ENCODE results near the gene WHRN.

WHRN gene

DNA sequence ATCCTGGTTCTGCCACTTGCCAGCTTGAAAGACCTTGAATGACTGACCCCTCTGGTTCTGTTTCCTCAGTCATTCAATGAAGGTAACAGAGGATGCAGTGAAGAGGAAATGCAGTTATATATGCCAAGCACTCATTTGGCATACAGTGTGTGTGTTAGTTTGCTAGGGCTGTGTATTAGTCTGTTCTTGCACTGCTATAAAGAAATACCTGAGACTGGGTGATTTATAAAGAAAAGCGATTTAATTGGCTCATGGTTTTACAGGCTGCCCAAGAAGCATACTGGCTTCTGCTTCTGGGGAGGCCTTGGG is 8.6 kb upstream of the WHRN start:
- DNase-seq (ENCODE audit: low read depth) = no peak

DNA sequence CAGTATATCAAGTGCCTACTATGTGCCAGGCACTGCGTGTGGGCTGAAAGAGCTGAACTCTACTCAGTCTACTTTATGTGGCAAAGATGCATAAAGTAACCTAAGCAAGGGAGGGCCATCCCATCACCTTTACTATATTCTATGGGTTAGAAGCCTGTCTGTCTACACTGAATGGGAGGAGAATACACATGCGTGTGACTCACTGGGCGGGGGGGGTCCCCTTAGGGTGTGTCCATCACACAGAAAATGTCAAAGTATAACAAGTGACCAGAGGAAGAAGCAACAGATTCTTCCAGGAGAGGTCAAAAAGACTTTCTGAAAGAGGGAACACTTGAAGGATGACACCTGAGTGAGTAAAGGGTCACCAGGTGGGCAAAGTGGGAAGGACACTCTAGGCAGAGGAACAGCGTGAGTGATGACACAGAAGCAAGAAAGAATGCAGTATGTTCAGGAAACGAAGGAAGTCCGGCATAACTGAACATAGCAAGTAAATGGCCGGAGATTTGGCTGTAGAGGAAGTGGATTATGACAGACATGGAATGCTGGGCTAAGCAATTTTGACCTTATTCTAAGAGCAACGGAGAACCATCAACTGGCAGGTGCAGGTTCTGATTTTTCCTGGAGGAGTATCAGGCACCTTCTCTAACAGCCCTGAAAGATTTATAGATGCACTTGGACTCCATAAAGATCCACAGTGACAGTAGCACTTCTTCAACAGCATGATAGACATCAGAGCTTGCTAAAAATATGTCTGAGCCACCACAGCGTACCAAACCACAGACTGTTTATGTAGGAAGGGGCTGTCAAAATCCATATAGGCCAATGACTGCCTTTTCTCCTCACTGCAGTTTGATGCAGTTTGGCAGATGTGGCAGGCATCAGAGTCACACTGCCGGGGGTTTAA is 8.0 kb upstream of the WHRN start:
- no peak for DNase-seq (ENCODE audit: low read depth)

DNA sequence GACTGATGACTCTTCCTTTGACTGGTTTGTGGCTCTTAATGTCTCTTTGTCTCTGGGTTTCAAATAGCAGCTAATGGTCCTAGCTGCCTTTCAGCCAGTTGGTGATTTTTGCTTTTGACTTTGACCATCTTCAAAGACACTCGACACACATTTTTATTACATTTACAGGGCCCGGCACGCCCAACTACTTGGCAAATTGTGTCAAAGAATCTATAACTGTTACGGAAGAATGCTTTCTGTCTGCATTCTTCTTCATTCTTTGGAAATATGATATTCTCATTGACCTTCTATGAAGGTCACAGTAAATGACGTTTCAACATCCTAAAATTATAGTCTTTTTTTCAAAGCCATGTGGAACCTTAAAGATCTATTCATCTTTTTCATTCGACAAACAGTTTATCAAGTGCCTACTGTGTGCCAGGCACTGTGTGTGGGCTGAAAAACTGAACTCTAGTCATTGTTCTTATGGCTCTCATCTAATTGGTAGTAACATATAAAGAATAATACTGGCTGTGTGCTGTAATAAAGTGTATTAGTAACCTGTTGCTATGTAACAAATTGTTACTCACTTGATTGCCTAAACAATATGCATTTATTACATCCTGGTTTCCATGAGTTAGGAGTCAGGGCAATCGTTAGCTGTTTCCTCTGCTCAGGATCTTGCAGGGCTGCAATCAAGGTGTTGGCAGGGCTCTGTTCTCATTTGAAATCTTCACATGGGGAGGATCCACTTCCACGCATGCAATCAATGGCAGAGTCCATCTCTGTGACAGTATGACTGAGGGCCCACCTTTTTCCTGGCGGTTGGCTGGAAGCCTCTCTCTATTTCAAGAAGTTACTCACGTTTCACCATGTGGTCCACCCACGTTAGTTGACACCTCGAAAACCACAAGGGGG is 7.0 kb upstream of the WHRN start:
- no peak for DNase-seq (ENCODE audit: low read depth)

DNA sequence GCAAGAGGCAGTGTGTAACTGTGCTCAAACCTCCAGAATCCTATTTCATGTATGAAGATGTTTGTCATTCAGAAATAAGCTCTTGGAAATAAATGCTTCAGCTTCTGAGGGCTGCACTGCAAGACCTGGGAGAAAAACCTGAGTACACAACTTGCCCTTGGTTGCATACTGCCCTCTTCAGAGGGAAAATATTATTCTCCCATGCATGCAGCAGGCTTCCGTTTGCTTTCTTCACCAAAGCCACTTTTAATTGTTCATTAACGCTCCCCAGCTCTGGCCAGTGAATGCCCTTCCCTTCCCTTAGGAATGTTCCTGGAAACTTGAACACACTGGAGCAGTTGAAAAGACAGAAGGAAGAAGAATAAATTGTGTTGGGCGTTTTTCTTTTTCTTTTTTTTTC is 2.5 kb upstream of the WHRN start:
- DNase-seq (ENCODE audit: low read depth) = no peak

DNA sequence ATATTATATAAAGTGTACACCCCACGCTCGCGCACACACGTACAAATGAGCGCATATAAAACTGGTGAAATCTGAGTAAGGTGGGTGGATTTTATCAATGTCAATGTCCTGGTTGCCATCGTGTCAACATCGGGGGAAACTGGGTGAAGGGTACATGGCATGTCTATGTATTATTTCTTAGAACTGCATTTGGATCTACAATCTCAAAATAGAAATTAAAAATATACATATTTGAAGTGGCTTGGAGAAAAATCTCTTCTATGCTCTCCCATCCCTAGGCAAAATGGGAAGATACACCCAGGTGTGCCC is 763 bp upstream of the WHRN start:
- no peak for DNase-seq (ENCODE audit: low read depth)

DNA sequence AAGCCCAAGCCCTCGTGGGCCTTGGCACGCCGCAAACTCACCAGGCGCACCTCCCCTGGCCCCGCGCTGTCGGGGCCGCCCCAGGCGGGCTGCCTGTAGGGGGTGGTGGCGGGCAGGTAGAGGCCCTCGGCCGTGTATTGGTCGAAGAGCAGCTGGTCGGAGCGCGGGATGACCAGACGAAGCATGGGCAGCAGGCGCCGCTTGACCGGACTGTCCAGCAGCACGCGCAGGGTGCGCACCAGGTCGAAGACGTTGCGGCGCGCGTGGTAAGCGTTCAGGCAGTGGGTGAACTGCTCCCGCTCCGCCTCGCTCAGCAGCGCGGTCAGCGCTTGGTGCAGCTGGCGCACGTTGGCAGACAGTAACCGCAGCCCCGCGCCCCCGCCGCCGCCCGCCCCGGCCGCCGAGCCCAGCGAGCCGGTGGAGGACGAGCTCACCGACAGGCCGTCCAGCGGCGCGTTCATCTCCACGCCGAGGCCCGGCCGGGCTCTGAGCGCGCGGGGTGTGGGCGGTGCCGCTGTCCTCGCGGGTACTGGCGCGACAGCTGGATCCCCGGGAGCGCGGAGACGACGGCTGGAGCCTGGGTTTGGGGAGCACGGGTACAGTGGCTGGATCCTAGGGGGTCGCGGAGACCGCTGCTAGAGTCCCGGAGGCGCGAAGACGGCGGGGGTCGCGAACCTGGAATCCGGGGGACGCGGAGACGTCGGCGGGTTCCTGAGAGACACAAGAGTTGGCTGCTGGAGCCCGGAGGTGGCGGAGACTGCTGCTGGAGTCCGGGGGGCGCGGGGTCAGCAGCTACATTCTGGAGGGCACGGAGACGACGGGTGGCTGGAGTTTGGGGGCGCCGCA is 709 bp downstream of the WHRN start:
- no peak for DNase-seq (ENCODE audit: low read depth)

DNA sequence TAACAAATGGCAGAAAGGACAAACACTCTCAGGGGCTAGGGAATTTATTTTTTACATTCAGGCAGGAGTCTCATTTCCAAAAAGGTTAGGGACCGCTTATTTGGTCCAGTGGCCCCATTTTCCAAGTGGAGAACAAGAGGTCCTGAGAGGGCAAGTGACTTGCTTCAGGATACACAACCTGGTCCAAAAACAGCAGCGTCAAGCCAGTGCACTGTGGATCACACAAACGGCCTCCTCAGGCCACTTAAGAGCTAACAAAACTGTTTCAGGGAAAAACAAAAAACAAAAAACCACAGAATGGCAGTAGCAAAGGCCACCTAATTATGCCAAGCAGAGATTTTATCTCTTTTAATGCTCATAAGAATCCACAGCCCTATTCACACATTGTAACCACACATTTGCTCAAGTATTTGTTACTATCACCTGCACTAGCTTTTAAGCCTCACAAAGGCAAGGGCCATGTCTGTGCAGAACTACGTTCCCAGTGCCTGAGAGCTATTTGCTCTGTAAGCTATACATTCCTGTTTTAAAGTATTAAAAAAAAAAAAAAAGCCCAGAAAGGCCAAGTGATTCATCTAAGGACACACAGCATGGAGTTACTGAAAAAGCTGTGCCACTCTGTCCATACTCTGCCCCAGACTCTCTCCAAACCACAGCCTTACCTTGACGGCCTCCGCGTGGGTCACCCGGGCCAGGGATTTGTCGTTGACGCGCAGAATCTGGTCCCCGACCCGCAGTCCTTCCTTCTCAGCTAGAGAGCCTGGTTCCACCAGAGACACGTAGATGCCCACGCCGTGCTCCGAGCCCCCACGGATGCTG is 1.5 kb downstream of the WHRN start:
- DNase-seq (ENCODE audit: low read depth) = no peak

DNA sequence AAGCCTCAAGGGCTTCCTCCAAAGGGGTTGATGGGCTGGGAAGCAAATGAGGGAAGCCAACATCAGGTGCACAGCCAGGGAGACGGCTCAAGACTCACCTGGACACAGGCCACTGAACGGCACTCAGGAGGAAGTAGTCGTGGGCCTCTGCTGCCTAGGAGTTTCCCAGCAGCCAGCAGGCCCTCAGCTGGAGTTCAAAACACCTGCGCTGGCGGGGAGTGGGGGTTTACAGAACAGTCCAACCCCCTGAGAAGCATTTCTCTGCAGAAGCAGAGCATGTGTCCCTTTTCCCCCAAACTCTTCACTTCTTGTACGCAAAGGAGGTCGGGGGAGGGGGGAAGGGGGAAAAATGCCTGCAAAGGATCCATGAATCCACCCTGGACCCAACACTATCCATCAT is 2.3 kb downstream of the WHRN start:
- DNase-seq (ENCODE audit: low read depth) = no peak

DNA sequence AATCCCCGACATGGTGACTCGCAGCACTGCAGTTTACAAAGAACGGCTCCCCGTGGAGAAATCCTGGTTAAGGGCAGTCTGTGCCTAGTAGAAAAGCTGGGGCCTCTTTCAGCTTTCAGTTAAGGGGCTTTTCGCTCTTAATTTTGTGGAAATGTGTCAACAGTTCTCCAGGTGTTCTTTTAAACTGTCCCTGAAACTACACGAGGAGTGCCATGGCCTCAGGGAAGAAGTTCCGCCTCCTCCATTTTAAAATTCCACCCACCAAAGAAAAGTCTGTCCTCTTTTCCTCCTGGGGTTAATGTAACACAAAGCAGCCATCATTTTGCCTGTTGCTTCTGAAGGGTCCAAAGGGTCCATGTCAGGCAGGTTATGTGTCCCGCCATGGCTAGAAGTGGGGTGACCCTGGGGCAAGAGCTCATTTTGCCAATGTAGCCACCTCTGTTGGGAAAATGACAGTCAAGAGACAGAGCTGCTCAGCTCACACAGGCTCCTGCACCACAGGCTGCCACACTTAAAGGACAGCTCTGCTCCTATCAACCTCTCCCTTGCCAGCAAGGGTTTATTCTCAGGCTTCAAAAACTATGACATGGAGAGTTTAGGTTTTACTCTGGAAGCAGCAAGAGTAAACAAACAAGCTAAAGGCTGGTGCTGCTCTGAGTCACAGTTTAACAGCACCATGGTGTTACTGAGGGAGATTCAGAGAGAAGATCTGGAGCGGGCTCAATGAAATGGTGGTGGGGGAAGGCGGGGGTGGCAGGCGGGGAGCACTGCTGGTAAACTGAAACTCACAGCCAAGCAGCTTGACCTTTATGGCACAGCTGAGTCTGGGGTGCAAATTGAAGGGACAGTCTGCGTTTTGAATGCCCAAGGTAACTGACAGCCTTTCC is 3.2 kb downstream of the WHRN start:
- DNase-seq (ENCODE audit: low read depth) = no peak

DNA sequence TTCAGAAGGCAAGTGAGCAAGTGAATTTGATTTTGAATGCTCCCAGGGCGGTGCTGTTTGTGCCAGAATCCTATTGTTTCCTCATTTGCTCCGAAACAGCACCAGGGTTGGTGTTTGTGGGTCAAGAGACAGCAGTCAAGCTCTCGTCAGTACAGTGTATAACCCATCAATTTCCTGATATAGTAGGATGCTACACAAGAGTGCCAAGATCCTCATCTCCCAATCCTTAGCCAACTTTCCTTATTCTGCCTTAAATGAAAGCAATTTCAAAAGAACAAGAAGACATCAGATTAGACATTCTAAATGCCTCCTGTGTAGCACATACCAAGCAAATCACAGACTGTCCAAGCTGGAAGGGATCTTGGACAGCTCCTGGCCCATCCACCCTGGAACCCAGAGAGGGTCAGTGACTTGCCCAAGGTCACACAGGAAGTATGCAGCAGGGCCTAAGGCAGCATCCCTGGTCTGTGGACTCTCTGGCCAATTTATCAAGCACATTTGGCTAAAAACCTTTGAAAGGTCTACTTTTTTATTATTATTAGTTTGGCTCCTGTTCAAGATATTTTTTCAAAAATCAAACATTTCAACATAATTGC is 4.5 kb downstream of the WHRN start:
- DNase-seq (ENCODE audit: low read depth) = no peak

DNA sequence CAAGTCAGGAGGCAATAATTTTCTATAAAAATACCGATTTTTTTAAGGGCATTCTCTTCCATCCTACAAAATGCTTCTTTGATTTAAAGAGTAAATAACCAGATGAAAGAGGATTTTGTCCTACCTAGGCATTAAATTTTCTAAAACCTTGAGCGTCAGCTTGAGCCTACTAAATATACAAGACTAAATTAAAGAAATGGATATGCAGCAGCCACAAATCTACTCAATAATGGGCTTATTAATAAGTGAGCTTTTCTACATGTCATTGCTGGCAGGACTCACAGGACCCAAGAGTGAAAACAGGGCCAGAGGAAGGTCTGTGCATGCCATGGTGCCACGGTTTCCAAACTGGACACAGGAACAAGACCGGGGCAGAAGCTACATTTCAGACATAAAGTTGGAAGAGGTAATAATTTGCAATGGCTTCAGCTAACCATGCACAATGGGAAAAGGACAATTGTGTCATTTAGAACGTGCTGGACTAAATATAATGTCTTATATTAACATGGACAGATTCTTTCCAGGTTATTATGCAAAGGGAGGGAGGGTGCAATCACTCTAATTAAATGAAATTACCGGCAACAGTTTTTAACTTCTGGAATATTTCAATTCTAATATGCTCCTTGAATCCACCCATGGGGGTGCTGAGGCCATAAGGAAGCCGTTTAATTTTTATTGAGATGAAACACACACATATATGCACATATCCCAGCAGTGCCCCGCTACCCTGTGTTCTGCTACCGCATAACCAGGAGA is 5.2 kb downstream of the WHRN start:
- DNase-seq (ENCODE audit: low read depth) = no peak

DNA sequence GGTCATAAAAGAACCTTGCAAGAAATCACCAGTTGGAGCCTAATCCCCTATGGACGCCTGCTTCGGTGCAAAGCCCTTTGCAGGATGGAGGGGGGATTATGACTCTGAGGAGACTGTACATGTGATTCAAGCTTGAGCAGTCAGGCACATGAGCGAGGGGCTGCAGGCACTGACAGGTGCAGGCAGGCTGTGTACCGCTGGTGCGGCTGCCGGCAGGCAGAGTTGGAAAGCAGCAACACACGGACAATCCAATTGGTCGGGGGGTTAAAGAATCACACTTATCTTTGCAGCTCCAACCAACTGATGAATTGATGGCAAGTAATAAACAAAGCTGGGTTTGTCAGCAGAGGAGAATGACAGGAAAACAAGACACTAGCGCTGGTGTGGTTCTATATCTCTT is 5.7 kb downstream of the WHRN start:
- DNase-seq (ENCODE audit: low read depth) = no peak

DNA sequence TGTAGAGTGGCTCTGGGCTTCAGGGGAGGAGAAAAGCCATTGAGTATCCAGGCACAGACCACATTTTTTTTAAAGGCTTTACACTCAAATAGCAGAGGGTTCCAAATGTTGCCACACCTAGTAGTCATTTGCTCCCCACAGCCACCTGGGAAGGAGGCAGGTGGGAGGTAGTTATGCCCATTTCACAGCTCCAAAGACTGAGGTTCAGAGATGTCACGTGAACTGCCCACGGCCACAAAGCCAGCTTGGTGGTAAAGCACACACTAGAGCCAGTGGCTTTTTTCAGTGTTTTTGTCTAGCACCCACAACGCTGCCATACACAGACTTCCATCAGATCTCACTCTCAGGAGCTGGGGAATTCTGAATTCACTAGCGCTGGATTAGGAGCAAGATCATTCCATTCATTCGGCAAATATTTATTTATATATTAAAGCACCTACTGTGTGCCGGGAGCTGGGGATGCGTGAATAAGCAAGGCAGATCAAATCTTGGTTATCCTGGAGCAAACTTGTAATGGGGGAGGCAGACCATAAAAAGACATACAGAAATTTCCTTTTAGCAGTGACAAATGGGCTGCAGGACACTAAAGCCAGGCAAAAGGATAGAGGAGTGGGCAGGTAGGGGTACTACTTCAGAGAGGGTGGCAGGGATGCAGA is 7.4 kb downstream of the WHRN start:
- DNase-seq (ENCODE audit: low read depth) = no peak

DNA sequence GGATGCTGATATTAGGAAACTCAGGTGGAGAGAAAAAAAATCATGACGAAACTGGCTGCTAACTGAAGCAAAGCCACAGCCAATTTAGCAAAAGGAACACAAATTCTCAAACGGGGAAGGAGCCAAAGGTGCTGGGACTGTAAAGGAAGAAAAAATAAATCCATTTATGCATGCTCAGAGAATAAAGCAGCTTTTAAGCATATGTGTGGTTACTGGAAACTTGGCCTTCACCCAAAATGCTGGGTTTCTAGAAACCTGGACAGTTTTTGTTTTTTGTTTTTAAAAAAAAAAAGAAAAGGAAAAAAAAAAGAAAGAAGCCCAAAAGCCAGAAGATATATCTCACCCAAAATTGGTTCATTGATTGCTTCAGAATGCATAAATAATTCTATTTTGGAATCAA is 8.0 kb downstream of the WHRN start:
- DNase-seq (ENCODE audit: low read depth) = no peak

DNA sequence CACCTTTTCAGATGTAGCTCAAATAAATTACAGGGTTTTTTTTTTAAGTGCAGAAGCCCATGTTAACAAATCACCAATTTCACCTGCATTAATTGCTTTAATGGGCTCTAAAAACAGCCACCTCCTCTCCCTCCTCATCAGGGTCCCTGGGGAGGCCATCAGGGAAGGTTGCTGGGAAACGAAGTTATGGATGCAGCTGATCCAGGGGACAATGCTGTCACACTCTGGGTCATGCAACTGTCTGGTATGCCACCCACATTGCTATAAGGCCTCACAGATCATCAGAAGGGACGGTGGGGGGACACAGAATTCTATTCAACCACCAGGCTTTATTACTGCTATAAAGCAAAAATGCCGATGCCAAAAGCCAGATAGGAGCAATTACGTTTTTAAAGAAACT is 9.3 kb downstream of the WHRN start:
- DNase-seq (ENCODE audit: low read depth) = no peak

DNA sequence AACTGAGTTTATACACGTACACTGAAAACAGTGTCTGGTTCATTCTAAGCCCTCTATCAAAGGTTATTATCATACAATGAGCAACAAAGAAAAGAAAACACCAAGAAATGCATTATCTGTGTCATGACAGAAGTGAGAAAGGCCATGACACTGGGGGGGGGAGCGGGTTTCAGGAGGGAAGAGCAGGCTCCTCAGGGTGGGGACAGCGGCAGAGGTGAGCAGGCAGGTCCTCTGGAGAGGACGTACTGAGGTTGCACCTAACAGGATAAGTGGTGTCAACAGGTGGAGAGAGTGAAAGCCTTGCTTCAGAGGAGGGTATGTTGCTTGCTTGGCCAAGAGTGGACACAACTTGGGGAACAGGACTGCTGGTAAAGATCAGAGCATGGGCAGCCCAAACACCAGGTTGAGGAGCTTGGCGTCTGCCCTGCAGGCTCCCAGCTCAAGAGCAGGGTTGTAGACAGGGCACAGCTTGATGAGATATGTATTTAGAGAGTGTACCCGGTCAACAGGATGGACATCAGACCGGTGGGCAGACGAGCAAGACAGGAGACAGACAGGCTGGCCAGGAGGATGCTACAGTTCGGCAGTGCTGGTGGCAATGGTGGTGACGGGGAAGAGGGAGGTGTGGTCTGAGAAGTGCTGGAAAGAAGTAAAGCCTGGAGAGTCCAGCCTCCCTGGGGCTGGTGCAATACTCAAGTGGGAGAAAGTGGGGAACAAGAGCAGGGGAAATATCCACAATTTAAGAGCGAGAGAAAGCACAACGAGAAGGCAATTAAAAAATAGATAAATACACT is 10.3 kb downstream of the WHRN start:
- no peak for DNase-seq (ENCODE audit: low read depth)

DNA sequence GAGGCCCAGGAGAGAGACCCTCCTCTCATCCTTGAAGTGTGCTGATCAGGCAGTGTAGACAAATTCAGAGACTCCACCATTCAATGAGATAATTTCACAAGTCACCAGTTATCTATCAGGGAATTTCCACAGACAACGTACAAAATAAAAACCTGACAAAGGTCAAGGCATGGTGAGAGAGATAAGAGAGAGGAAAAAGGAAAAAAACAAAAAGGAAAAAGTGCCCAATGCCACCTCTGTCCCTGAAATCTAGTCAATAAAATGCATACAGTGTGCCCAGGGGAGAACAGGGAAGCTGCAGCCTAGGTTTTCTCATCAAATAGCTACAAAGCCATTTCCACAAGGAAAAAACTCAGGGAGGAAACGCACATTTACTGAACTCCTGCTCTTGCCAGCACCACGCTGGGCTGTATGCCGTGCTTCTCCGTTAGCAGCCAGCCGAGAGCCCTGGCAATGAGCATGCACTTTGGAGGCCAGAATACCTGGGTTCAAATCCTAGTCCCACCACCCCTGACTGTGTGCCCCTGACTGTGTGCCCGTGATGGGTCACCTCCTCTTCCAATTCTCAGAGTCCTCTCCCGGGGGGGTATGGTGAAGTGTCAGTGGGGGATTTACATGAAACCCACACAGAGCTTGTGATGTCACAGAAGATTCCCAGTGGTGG is 11.6 kb downstream of the WHRN start:
- DNase-seq (ENCODE audit: low read depth) = no peak

DNA sequence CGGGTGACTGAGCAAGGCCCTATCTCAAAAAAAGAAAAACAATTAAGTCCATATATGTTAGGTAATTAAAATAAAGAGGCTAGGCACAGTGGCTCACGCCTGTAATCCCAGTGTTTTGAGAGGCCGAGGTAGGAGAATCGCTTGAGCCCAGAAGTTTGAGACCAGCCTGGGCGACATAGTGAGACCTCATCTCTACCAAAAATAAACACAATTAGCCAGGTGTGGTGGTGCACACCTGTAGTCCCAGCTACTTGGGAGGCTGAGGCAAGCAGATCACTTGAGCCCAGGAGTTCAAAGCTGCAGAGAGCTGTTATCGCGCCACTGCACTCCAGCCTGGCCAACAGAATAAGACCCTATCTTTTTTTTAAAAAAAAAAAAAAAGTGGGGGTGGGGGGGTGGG is 12.3 kb downstream of the WHRN start:
- DNase-seq (ENCODE audit: low read depth) = no peak

All from non-pigmented ciliary epithelial cell (primary cell).